GM12878 (cell line): Measurements from ENCODE around the gene KIAA1217. TPM values are rescaled to one million over a fixed set of nuclear protein-coding genes. Genes with fewer than 3 reads are reported as not detected.

Source experiments
- ATAC-seq: fragments of 200-7000 bp; cut with Tn5 transposase; 3 replicates; pipeline ENCODE4 v1.9.1; 2020; ENCODE audit warnings: mild to moderate bottlenecking, moderate library complexity
- BruUV-seq: library from RNA; stranded (reverse); fragments of 400-500 nt; replicated peaks from 2 replicates; lab custom pipeline; 2021; lab: Mats Ljungman, UMichigan
- CTCF ChIA-PET: fragments of 300-600 bp; sonication (Branson Sonifier 250); formaldehyde crosslinking; extraction: SDS; loops from one replicate; lab custom pipeline; 2021; ENCODE audit warnings: inconsistent platforms; lab: Yijun Ruan, JAX
- POLR2A ChIA-PET: fragments of 350-600 bp; formaldehyde crosslinking; extraction: SDS; loops from one replicate; lab custom pipeline; 2021; ENCODE audit warnings: inconsistent platforms; lab: Charles Lee
- RAD21 ChIA-PET: fragments of 300-600 bp; sonication (Branson Sonifier 250); formaldehyde crosslinking; loops from one replicate; lab custom pipeline; 2023; ENCODE audit warnings: antibody characterized with exemption; ENCODE audit not compliant: unreplicated experiment; lab: Charles Lee
- SMC1A ChIA-PET: fragments of 300-600 bp; sonication (Branson Sonifier 250); formaldehyde crosslinking; loops from one replicate; lab custom pipeline; 2023; ENCODE audit not compliant: unreplicated experiment, uncharacterized antibody; lab: Charles Lee
- DNase-seq: peaks from one replicate; pipeline ENCODE4 v3.0.0-alpha.2; 2011; ENCODE audit warnings: low read depth, low spot score
- FAIRE-seq: peaks from 3 replicates; lab custom pipeline; 2011; peaks lifted over from hg19 to GRCh38; lab: Jason Lieb, UNC
- H2AFZ ChIP-seq: 2 replicates; pipeline ENCODE4 v1.6.0; 2011; ENCODE audit warnings: low read depth, low read length, control low read depth; ENCODE audit not compliant: control insufficient read depth
- H3K27ac ChIP-seq: 2 replicates; pipeline ENCODE4 v1.5.1; 2011; ENCODE audit warnings: control low read depth; ENCODE audit not compliant: control insufficient read depth, insufficient read depth
- H3K27me3 ChIP-seq, 2 experiments: replicated peaks in 1 of 2; 2 replicates each; pipeline versions ENCODE4 v1.6.0 to v1.6.1; 2011; ENCODE audit warnings: low read length in 1 of 2; ENCODE audit not compliant: control insufficient read depth in 2 of 2, insufficient read depth in 2 of 2
- H3K36me3 ChIP-seq, 2 experiments: 2 replicates each; pipeline ENCODE4 v1.5.1; 2011; ENCODE audit warnings: low read length in 1 of 2; ENCODE audit not compliant: control insufficient read depth in 2 of 2, insufficient read depth in 2 of 2
- H3K4me1 ChIP-seq: 2 replicates; pipeline ENCODE4 v1.6.1; 2011; ENCODE audit warnings: mild to moderate bottlenecking, low read length, moderate library complexity, mixed read lengths; ENCODE audit not compliant: control insufficient read depth, insufficient read depth
- H3K4me2 ChIP-seq: 2 replicates; pipeline ENCODE4 v1.6.0; 2011; ENCODE audit warnings: control low read depth; ENCODE audit not compliant: control insufficient read depth, insufficient read depth
- H3K4me3 ChIP-seq: fragments of 200-600 bp; sonication (generic); 2 replicates; pipeline ENCODE4 v1.5.1; 2016
- H3K79me2 ChIP-seq: 2 replicates; pipeline ENCODE4 v1.6.0; 2011; ENCODE audit warnings: low read length; ENCODE audit not compliant: control insufficient read depth, insufficient read depth
- H3K9ac ChIP-seq: 2 replicates; pipeline ENCODE4 v1.8.0; 2011; ENCODE audit warnings: low read length, control low read depth, mixed read lengths; ENCODE audit not compliant: control insufficient read depth, insufficient read depth
- H3K9me3 ChIP-seq: replicated peaks from 3 replicates; pipeline ENCODE4 v1.5.1; 2011; ENCODE audit warnings: mild to moderate bottlenecking, low read length; ENCODE audit not compliant: control insufficient read depth, insufficient read depth
- H4K20me1 ChIP-seq: 2 replicates; pipeline ENCODE4 v1.6.0; 2011; ENCODE audit not compliant: control insufficient read depth, insufficient read depth
- BACH1 ChIP-seq: fragments of 450-650 bp; IDR thresholded peaks from 2 replicates; pipeline ENCODE4 v1.6.1; 2017; ENCODE audit warnings: mild to moderate bottlenecking, borderline replicate concordance
- HDAC6 ChIP-seq: fragments of 200-600 bp; sonication (generic); IDR thresholded peaks from one replicate; pipeline ENCODE4 v1.8.0; 2017; ENCODE audit warnings: antibody characterized with exemption; ENCODE audit not compliant: unreplicated experiment
- JUNB ChIP-seq: IDR thresholded peaks from 2 replicates; pipeline ENCODE4 v1.6.1; 2016; ENCODE audit warnings: antibody characterized with exemption, mild to moderate bottlenecking
- YY1 ChIP-seq: IDR thresholded peaks from 2 replicates; pipeline ENCODE4 v1.6.1; 2011; ENCODE audit warnings: low read depth, mild to moderate bottlenecking, low read length
- WGBS: methylation state at CpG from one replicate; pipeline ENCODE4 v1.1.6; 2016; ENCODE audit warnings: low lambda C conversion rate; ENCODE audit not compliant: insufficient replicate concordance, insufficient coverage; ENCODE audit errors: missing lambda C conversion rate; 5-methylcytosine and 5-hydroxymethylcytosine counted together
- in situ Hi-C: fragments of 300-500 bp; cut with MboI; formaldehyde crosslinking; loops from 9 replicates; pipeline ENCODE4 v1.14.3; 2018; ENCODE audit warnings: mixed read lengths
- intact Hi-C: fragments of 100-400 bp; cut with micrococcal nuclease; formaldehyde crosslinking; loops from one replicate; pipeline ENCODE4 v1.14.2; 2022; ENCODE audit not compliant: unreplicated experiment
- polyA plus RNA-seq, 11 experiments: library from polyadenylated mRNA; depleted of rRNA in 4 of 11; unstranded in 6 of 11; stranded (reverse) in 5 of 11; fragments of >200 nt; fragmentation: Nextera tagmentation in 4 of 11; fragmentation: Illumina TruSeq in 1 of 11; extraction: Ambion mirVana in 4 of 11; extraction: Trizol in 1 of 11; gene quantifications; 1 replicate in 1 of 11; 2 replicates in 10 of 11; pipeline versions ENCODE4 v1.2.1 to v1.2.3, GENCODE V29; 2011 to 2016; ENCODE audit warnings: inconsistent platforms in 2 of 11, missing spikeins in 2 of 11, low read depth in 1 of 11
- total RNA-seq, 4 experiments: library from RNA; depleted of rRNA in 3 of 4; stranded (reverse); fragments of >200 nt in 3 of 4; fragmentation: Illumina TruSeq in 1 of 4; extraction: Trizol in 1 of 4; gene quantifications; 2 replicates each; pipeline versions ENCODE4 v1.2.1 to v1.2.3, GENCODE V29; 2013 to 2021

KIAA1217 gene
- total and polyA plus RNA-seq, 10 of the 15 experiments (the other 5 are each of a cell fraction or from before 2014, with no cell fraction given), result 0.57 to 3.8 (median 2.1) TPM

DNA sequence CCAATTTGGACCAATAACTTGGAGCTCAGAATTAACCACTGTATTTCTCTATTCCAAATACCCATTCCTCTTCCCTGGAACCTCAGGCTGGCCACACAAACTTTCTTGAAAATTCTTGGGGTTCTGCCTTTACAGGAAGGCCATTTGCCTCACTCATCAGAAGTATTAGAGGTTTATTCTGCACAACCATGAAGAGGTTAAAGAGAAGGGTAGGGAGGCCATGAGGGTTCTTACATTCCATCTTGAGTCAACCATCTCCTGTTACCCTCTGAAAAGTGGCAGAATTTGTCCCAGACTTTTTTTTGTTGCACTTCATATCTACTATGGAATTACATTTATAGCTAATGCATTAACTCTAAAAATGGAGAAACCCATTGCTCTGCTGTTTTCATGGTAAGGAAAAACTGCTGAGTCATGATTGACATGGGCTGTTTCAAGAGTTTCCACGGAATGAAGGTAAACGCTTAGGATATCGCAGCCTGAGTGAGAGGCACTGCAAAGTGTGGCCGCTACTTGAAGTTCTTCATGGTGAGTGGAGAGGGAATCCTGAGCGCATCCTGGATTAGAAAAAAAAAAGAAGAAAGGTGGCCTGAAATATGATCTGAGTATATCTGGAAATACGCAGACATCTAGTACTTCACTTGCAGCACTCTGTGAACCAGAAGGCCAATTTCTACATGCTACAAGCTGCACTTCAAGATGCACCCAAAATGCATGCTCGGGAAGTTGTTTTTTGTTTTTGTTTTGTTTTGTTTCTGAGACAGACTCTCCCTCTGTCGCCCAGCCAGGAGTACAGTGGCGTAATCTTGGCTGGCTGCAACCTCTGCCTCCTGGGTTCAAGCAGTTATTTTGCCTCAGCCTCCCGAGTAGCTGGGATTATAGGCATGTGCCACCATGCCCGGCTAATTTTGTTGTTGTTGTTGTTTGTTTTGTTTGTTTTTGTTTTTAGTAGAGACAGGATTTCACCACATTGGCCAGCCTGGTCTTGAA is 83.7 kb downstream of the KIAA1217 start:
- BruUV-seq, result no TSS peak
- Histone ChIP-seq H3K27ac (no peak overlapping the region), H3K27me3 (no peaks in the 10 kb centered on the region), H3K9ac (no peak overlapping the region), H3K79me2 (no peaks in the 10 kb centered on the region), H3K36me3 (no peaks in the 10 kb centered on the region)
- 55% methylated on average over 11 of the region's 11 CpGs for WGBS
- ChIA-PET POLR2A (interaction anchor here (0.6 to 1.7 kb wide), 3 partner anchors 32 to 83 kb away, joined by 3 to 6 read pairs (median 5); partner anchors contain the start of gene KIAA1217), CTCF (interaction anchor here (0.6 to 1.0 kb wide), 3 partner anchors 12 to 92 kb away, joined by 3 to 4 read pairs (median 3); partner anchors contain the start of gene KIAA1217)
- FAIRE-seq (no peak), ATAC-seq (no peak)
- TF ChIP-seq YY1, result no peak
- TF ChIP-seq BACH1, result peak; percentile 96
- TF ChIP-seq, all 136 proteins: peak for 1
- Histone ChIP-seq H3K4me1 (0 out of 2 replicates have a peak, but pooled peaks cover 3% of the 10 kb centered on the region), H4K20me1 (no peaks in the 10 kb centered on the region), H3K9me3 (no peaks in the 10 kb centered on the region; the same call in 2 of the 3 replicates), H2AFZ (no peak overlapping the region), H3K4me2 (no peak overlapping the region), H3K4me3 (no peak overlapping the region)
- ChIA-PET SMC1A (interaction anchor here (0.6 to 2.0 kb wide), 4 partner anchors 33 to 1627 kb away, joined by 3 to 5 read pairs (median 3); no protein-coding TSS in a partner anchor), RAD21 (interaction anchor here (0.6 to 1.6 kb wide), 5 partner anchors 67 to 91 kb away, joined by 3 to 6 read pairs (median 3); partner anchors contain the start of gene KIAA1217)
- DNase-seq, result no peak
- in situ Hi-C loops (no loop called here), intact Hi-C loops (no loop called here)

DNA sequence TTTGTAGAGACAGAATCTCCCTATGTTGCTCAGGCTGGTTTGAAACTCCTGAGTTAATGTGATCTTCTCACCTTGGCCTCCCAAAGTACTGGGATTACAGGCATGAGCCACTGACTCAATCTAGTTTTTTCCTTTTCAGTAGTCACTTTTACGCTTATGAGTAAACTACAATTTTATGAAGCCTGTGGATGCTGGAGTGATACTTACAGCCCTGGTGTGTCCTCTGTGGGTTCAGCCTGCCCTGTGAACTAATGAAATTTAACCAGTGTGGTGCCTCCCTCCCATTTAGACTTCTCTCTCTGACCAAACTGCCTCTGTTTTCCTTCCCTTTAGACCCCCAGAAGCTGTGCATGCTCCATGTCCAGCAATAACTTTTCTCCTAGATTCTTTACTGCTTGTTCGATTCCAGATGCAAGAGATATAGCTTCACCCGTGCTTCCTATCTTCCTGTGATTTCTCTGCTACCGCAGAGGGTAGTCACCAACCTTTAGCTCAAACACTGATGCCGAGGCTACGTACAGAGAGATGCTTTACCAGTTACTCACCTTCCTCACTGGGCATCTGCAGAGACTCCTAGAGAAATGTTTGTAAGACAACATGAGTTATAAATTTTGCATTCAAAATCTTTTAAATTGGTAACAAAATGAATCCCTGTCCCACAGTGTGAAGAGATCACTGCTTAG is 90.8 kb downstream of the KIAA1217 start:
- intact Hi-C loops, result no loop called here
- ChIA-PET RAD21 (no interaction called here), SMC1A (no interaction called here), POLR2A (no interaction called here), CTCF (interaction anchor here (1.1 kb wide), 1 partner anchor 24 kb away, joined by 3 read pairs; no protein-coding TSS in a partner anchor)
- peak; percentile 82 for ATAC-seq
- WGBS, result 23% methylated on average over 6 of the region's 6 CpGs
- Histone ChIP-seq H3K36me3 (no peaks in the 10 kb centered on the region), H3K4me2 (no peak overlapping the region), H3K4me3 (no peak overlapping the region), H3K9ac (no peak overlapping the region), H3K9me3 (no peaks in the 10 kb centered on the region), H3K79me2 (no peaks in the 10 kb centered on the region), H4K20me1 (no peaks in the 10 kb centered on the region), H3K4me1 (no peaks in the 10 kb centered on the region), H3K27ac (no peak overlapping the region), H3K27me3 (no peaks in the 10 kb centered on the region), H2AFZ (no peak overlapping the region)
- TF ChIP-seq JUNB, result peak; percentile 73
- TF ChIP-seq HDAC6, result no peak
- no TSS peak for BruUV-seq
- no peak for DNase-seq
- in situ Hi-C loops, result no loop called here
- no peak for FAIRE-seq
